ENCODE results near the gene AGBL5.

AGBL5 gene

DNA sequence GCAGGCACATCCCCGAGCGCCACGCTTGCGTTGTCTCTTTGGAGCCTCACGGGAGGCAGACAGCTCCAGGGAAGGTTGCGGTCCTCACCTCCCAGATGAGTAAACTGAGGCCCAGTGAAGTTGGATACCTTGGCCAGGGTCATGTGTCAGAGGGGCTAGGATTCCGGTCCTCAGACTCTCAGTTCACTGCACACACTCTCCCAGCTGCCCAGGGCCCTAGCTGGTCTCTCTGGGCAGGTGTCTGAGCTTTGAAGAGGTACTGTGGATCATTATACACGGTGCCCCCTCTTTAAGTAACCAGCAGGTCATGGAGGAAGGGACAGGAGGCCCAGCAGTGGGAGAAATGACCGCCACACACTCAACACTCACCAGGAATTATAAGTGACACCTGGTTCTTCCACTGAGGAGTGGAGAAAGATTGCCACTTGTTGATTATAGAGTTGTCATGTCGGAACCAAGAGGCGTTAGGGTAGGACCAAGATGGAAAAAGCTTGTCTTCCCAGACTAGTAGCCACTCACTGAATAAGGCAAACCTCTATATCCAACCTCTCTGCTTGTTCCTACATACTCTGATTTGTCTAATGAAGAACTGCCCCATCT is 18.1 kb upstream of the AGBL5 start:
- Histone ChIP-seq H3K27ac (ENCODE audit: low read length) (peak overlapping the region; percentile 69), H2AFZ (ENCODE audit: low read depth, low read length) (peak overlapping the region; percentile 96)

DNA sequence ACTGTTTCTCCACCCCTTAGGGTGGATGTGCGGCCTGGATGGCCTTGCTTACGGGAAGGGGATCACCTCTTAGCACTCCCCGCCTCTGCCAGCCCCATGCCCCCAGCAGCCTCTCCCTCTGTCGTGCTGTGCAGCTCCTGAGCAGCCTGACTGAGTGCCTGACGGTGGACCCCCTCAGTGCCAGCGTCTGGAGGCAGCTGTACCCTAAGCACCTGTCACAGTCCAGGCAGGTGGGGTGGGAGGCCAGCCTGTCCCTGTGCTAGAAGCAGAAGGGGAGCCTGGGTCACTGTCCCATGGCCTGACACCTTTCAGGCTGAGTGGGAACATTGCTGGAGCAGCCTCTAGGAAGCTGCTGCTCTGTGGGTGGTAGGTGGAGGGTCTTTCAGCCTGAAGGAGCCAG is 13.5 kb upstream of the AGBL5 start:
- ATAC-seq (ENCODE audit: insufficient read depth, low read depth) = no peak
- Histone ChIP-seq H3K27me3 (ENCODE audit: insufficient read depth, low read length, poor library complexity) (no peaks in the 10 kb centered on the region), H2AFZ (ENCODE audit: low read depth, low read length) (no peak overlapping the region), H3K36me3 (ENCODE audit: insufficient read depth, low read length) (peaks cover 74% of the 10 kb centered on the region), H4K20me1 (ENCODE audit: insufficient read depth, low read length) (no peaks in the 10 kb centered on the region), H3K4me1 (ENCODE audit: insufficient read depth, low read length) (peaks cover 20% of the 10 kb centered on the region), H3K4me2 (ENCODE audit: insufficient read depth, low read length) (no peak overlapping the region), H3K4me3 (ENCODE audit: low read depth in 1 of 2, low read length in 2 of 2) (no peak overlapping the region), H3K9ac (ENCODE audit: low read depth, low read length) (no peak overlapping the region), H3K79me2 (ENCODE audit: insufficient read depth, low read length) (peaks cover 25% of the 10 kb centered on the region), H3K9me3 (ENCODE audit: insufficient read depth, low read length, severe bottlenecking) (no peaks in the 10 kb centered on the region), H3K27ac (ENCODE audit: low read length) (no peak overlapping the region)
- DNase-seq = no peak
- TF ChIP-seq, protein P1, sequence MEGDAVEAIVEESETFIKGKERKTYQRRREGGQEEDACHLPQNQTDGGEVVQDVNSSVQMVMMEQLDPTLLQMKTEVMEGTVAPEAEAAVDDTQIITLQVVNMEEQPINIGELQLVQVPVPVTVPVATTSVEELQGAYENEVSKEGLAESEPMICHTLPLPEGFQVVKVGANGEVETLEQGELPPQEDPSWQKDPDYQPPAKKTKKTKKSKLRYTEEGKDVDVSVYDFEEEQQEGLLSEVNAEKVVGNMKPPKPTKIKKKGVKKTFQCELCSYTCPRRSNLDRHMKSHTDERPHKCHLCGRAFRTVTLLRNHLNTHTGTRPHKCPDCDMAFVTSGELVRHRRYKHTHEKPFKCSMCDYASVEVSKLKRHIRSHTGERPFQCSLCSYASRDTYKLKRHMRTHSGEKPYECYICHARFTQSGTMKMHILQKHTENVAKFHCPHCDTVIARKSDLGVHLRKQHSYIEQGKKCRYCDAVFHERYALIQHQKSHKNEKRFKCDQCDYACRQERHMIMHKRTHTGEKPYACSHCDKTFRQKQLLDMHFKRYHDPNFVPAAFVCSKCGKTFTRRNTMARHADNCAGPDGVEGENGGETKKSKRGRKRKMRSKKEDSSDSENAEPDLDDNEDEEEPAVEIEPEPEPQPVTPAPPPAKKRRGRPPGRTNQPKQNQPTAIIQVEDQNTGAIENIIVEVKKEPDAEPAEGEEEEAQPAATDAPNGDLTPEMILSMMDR (IDR thresholded peaks at IDR 0.05; ENCODE audit: borderline replicate concordance, extremely low read depth, low read length, poor library complexity, severe bottlenecking) = no peak
- no peak for TF ChIP-seq EZH2 (IDR thresholded peaks at IDR 0.05; ENCODE audit: borderline replicate concordance, low read depth, low read length, severe bottlenecking)

More for the DNA sequence above, 18.1 kb upstream of the AGBL5 start:
- H3K4me2 ChIP-seq (ENCODE audit: insufficient read depth, low read length) = peak overlapping the region; percentile 92
- H3K9me3 ChIP-seq (ENCODE audit: insufficient read depth, low read length, severe bottlenecking) = no peaks in the 10 kb centered on the region
- H3K36me3 ChIP-seq (ENCODE audit: insufficient read depth, low read length) = peaks cover 40% of the 10 kb centered on the region
- H3K4me3 ChIP-seq (ENCODE audit: low read depth in 1 of 2, low read length in 2 of 2) = peak overlapping the region; percentile 67 to 70
- ATAC-seq (ENCODE audit: insufficient read depth, low read depth) (peak; percentile 20), DNase-seq (no peak)
- H3K79me2 ChIP-seq (ENCODE audit: insufficient read depth, low read length) = peaks cover 47% of the 10 kb centered on the region
- peak overlapping the region; percentile 86 for H3K9ac ChIP-seq (ENCODE audit: low read depth, low read length)
- no peaks in the 10 kb centered on the region; the same call in 1 of the 2 replicates for H4K20me1 ChIP-seq (ENCODE audit: insufficient read depth, low read length)
- peaks cover 39% of the 10 kb centered on the region for H3K4me1 ChIP-seq (ENCODE audit: insufficient read depth, low read length)
- no peaks in the 10 kb centered on the region for H3K27me3 ChIP-seq (ENCODE audit: insufficient read depth, low read length, poor library complexity)
- TF ChIP-seq EZH2 (IDR thresholded peaks at IDR 0.05; ENCODE audit: borderline replicate concordance, low read depth, low read length, severe bottlenecking) = no peak
- TF ChIP-seq, protein P1 (IDR thresholded peaks at IDR 0.05; ENCODE audit: borderline replicate concordance, extremely low read depth, low read length, poor library complexity, severe bottlenecking) = no peak

DNA sequence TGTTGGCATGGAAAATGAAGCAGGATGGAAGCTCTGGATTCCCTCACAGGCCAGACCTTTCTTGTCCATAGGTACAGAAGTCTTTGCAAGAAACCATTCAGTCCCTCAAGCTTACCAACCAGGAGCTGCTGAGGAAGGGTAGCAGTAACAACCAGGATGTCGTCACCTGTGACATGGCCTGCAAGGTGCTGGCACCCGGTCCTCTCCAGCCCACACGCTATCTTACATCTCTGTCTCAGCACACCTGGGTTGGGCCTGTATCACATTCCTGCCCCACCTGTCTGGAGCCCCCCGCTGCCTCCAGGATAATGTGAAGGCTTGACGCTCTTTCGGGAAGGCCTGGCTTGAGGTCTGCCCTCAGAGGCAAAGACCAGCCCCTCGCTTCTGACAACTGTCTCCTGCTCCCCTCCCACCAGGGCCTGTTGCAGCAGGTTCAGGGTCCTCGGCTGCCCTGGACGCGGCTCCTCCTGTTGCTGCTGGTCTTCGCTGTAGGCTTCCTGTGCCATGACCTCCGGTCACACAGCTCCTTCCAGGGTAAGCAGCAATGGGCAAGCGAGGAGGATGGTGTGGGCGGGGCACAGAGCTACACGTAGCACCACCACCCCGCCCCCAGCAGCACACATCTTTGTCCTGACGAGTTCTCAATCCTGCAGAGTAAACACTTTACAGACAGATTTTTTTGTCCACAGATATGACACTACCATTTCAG is 12.7 kb upstream of the AGBL5 start:
- Histone ChIP-seq H3K4me2 (ENCODE audit: insufficient read depth, low read length) (no peak overlapping the region), H3K9ac (ENCODE audit: low read depth, low read length) (no peak overlapping the region), H4K20me1 (ENCODE audit: insufficient read depth, low read length) (no peaks in the 10 kb centered on the region), H3K36me3 (ENCODE audit: insufficient read depth, low read length) (peaks cover 74% of the 10 kb centered on the region), H3K79me2 (ENCODE audit: insufficient read depth, low read length) (peaks cover 18% of the 10 kb centered on the region), H3K4me1 (ENCODE audit: insufficient read depth, low read length) (peaks cover 14% of the 10 kb centered on the region), H3K27me3 (ENCODE audit: insufficient read depth, low read length, poor library complexity) (no peaks in the 10 kb centered on the region), H3K4me3 (ENCODE audit: low read depth in 1 of 2, low read length in 2 of 2) (no peak overlapping the region), H2AFZ (ENCODE audit: low read depth, low read length) (no peak overlapping the region), H3K27ac (ENCODE audit: low read length) (no peak overlapping the region), H3K9me3 (ENCODE audit: insufficient read depth, low read length, severe bottlenecking) (no peaks in the 10 kb centered on the region)
- ATAC-seq (ENCODE audit: insufficient read depth, low read depth) (no peak), DNase-seq (no peak)
- TF ChIP-seq, protein P1 (IDR thresholded peaks at IDR 0.05; ENCODE audit: borderline replicate concordance, extremely low read depth, low read length, poor library complexity, severe bottlenecking) = no peak
- no peak for TF ChIP-seq EZH2 (IDR thresholded peaks at IDR 0.05; ENCODE audit: borderline replicate concordance, low read depth, low read length, severe bottlenecking)

Data from DND-41 (cell line).